OCI-LY1 (cell line): ENCODE results near the gene USH2A.

Experiments
- EZH2 ChIP-seq: fragments of 200-600 bp; sonication (generic), shearing (Covaris generic); IDR thresholded peaks from 2 replicates; pipeline ENCODE4 v1.8.0; 2017; ENCODE audit warnings: borderline replicate concordance, mixed run types, mild to moderate bottlenecking, antibody characterized with exemption, low read length, moderate library complexity, mixed read lengths
- TF ChIP-seq, protein P1 (sequence below): fragments of 200-600 bp; sonication (generic), shearing (Covaris generic); IDR thresholded peaks from 2 replicates; pipeline ENCODE4 v1.5.1; 2017; ENCODE audit warnings: mild to moderate bottlenecking, antibody characterized with exemption, low read length, moderate library complexity, mixed read lengths

DNA sequence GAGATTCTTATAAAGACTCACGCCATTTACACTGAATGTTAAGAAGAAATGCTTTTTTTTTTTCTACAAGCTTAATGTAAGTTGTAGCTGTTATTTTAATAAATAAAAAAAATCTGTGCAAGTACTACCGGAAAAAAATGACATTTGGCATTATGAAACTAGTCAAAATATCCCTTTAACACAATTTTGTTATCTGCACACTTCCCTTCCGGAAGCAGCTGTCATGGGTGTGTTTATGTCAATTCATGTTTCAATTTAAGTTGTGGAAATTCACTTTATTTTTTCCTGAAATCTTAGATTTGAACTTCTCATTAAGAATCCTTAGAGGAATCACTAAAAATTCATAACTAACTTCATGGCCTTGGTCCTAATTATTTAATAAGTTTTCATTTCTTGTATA, 548.0 kb downstream of the USH2A start:
- no peak for TF ChIP-seq EZH2
- TF ChIP-seq, protein P1, sequence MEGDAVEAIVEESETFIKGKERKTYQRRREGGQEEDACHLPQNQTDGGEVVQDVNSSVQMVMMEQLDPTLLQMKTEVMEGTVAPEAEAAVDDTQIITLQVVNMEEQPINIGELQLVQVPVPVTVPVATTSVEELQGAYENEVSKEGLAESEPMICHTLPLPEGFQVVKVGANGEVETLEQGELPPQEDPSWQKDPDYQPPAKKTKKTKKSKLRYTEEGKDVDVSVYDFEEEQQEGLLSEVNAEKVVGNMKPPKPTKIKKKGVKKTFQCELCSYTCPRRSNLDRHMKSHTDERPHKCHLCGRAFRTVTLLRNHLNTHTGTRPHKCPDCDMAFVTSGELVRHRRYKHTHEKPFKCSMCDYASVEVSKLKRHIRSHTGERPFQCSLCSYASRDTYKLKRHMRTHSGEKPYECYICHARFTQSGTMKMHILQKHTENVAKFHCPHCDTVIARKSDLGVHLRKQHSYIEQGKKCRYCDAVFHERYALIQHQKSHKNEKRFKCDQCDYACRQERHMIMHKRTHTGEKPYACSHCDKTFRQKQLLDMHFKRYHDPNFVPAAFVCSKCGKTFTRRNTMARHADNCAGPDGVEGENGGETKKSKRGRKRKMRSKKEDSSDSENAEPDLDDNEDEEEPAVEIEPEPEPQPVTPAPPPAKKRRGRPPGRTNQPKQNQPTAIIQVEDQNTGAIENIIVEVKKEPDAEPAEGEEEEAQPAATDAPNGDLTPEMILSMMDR: no peak
